ENCODE results near the gene ARFGEF3.

DNA sequence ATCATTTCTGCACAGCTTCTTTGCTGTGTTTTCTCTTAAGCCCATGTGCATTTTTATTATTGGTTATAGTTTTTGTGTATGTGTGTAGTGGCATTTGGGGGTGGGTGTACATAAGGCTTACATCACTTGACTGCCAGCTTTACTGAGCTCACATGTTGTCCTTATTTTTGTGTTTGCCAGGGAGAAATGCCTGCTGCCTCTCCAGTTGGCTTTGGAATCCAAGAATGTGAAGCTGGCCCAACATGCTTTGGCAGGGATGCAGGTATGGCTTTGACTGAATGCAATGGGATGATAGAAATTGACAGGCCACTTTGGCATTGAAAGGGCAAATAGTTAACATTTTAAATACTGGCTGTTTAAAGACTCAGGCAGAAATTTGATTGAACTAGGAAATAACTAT, 45.1 kb downstream of the ARFGEF3 start:
- no peak for TF ChIP-seq ZNF549 (tag by site-specific recombination; IDR thresholded peaks at IDR 0.05)
- TF ChIP-seq, protein P1, sequence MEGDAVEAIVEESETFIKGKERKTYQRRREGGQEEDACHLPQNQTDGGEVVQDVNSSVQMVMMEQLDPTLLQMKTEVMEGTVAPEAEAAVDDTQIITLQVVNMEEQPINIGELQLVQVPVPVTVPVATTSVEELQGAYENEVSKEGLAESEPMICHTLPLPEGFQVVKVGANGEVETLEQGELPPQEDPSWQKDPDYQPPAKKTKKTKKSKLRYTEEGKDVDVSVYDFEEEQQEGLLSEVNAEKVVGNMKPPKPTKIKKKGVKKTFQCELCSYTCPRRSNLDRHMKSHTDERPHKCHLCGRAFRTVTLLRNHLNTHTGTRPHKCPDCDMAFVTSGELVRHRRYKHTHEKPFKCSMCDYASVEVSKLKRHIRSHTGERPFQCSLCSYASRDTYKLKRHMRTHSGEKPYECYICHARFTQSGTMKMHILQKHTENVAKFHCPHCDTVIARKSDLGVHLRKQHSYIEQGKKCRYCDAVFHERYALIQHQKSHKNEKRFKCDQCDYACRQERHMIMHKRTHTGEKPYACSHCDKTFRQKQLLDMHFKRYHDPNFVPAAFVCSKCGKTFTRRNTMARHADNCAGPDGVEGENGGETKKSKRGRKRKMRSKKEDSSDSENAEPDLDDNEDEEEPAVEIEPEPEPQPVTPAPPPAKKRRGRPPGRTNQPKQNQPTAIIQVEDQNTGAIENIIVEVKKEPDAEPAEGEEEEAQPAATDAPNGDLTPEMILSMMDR (tag by site-specific recombination; IDR thresholded peaks at IDR 0.05), result no peak
- no peak for TF ChIP-seq ZNF324 (tag by site-specific recombination; IDR thresholded peaks at IDR 0.05)
- TF ChIP-seq ZNF629 (tag by site-specific recombination; IDR thresholded peaks at IDR 0.05), result no peak
